Stimulated activated memory B cell treated with anti-CD40 and anti-IgM and Interleukin-4, amounts not matched to agents 10 μg/mL and 1 μg/mL and 100 μg/mL, for 72 hours (primary cell): ENCODE data around the gene USF2.

ENCODE experiments used
- ATAC-seq: fragments of 150-1000 bp; cut with Tn5 transposase; 2 replicates; pipeline ENCODE4 v1.10.0; 2021
- H3K27ac Mint-ChIP-seq: one replicate; pipeline ENCODE4 v1.8.0; 2022; ENCODE audit warnings: mild to moderate bottlenecking, mixed read lengths
- H3K27me3 Mint-ChIP-seq: one replicate; pipeline ENCODE4 v1.8.0; 2022; ENCODE audit warnings: mixed read lengths
- H3K36me3 Mint-ChIP-seq: one replicate; pipeline ENCODE4 v1.8.0; 2022; ENCODE audit warnings: mixed read lengths
- H3K4me1 Mint-ChIP-seq: one replicate; pipeline ENCODE4 v1.8.0; 2022; ENCODE audit warnings: mixed read lengths
- H3K4me3 Mint-ChIP-seq: one replicate; pipeline ENCODE4 v1.8.0; 2022; ENCODE audit warnings: mild to moderate bottlenecking, moderate library complexity, mixed read lengths
- H3K9me3 Mint-ChIP-seq: one replicate; pipeline ENCODE4 v1.8.0; 2022; ENCODE audit warnings: mixed read lengths

Gene USF2

DNA sequence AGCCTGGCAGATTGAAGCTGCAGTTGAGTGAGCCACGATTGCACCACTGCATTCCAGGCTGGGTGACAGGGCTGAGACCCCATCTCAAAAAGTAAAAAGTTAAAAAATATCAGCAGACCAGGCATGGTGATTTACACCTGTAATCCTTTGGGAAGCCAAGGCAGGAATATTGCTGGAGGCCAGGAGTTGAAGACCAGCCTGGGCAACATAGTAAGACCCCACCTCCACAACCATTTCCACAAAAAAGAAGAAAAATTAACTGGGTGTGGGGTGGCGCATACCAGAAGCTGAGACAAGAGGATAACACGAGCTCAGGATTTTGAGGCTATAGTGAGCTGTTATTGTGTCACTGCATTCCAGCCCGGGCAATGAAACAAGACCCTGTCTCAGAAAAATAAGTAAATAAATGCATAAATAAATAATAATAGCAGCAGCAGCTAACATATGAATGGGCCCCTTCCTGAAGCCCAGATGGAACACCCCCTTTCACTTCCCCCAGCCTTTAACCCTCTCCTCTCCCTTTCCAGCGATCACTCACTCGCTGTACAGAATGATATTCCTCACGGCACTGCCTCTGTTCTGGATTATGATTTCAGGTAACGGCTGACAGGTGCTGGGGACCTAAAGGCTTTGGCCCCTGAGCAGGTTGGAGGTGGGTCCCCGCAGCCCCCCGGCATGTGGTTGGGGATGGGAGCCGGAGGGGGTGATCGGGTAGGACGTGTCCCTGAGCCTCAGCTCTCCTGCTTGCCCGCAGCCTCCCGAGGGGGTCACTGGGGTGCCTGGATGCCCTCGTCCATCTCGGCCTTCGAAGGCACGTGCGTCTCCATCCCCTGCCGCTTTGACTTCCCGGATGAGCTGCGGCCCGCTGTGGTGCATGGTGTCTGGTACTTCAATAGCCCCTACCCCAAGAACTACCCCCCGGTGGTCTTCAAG lies 26.4 kb downstream of the USF2 start:
- Mint-ChIP-seq H3K36me3 (no peaks in the 10 kb centered on the region), H3K4me1 (peaks cover 30% of the 10 kb centered on the region), H3K9me3 (no peaks in the 10 kb centered on the region), H3K27ac (no peak overlapping the region), H3K4me3 (no peak overlapping the region), H3K27me3 (no peaks in the 10 kb centered on the region)
- ATAC-seq: no peak

DNA sequence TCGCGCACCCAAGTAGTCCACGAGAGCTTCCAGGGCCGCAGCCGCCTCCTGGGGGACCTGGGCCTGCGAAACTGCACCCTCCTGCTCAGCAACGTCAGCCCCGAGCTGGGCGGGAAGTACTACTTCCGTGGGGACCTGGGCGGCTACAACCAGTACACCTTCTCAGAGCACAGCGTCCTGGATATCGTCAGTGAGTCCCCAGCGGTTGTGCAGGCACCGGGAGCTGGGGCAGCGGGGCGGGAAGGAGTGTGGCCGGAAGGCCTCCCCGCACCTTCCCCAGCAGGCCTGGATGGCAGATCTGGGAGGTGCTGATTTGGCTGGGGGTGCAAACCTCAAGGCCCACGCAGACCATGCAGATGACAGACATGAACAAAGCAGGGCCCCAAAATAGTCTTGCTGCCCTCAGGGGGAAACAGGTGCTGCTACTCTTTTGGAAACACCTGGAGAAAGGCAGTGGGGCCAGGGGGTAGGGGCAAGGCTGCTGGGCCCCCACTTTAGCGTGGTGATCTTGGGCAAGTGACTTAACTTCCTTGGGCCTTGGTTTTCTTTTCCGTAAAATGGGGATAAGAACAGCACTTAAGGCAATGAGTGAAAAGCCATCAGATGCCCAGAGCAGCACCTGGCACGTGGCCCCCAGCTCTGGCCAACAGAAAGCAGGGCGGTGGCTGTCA lies 27.2 kb downstream of the USF2 start:
- Mint-ChIP-seq H3K27ac (no peak overlapping the region), H3K36me3 (no peaks in the 10 kb centered on the region), H3K4me3 (no peak overlapping the region), H3K4me1 (peaks cover 29% of the 10 kb centered on the region), H3K27me3 (no peaks in the 10 kb centered on the region), H3K9me3 (no peaks in the 10 kb centered on the region)
- peak; percentile 73 for ATAC-seq

DNA sequence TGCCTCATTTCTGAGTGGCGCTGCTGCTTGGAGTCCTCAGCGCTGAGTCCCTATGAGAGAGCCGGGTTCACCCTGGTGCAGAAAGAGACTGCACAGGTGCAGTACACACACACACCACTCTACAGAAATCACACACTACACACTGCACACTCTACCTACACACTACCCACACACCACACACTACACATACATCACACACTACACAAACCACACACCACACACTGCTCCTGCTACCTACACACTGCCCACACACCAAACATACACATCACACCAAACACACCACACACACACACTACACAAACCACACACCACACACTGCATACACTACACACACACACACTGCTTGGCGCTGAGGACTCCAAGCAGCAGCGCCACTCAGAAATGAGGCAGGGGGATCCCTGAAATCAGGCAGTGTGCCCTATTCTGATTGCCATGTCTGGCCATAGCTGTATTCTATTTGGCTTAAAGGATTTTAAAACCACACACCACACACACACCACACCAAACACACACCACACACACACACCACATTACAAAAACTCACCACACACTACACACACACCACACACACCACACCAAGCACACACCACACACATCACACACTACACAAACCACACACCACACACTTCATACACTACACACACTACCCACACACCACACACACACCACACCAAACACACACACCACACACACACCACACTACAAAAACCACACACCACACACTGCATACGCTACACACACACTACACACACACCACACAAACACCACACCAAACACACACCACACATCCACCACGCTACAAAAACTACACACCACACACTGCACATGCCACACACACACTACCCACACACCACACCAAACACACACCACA lies 28.1 kb downstream of the USF2 start:
- H3K27me3 Mint-ChIP-seq: no peaks in the 10 kb centered on the region
- peaks cover 20% of the 10 kb centered on the region for H3K4me1 Mint-ChIP-seq
- ATAC-seq: no peak
- H3K27ac Mint-ChIP-seq: no peak overlapping the region
- H3K4me3 Mint-ChIP-seq: no peak overlapping the region
- no peaks in the 10 kb centered on the region for H3K36me3 Mint-ChIP-seq
- H3K9me3 Mint-ChIP-seq: no peaks in the 10 kb centered on the region

GRCh38 chr19:35297515-35297848 lies 28.7 kb downstream of the USF2 start:
- Mint-ChIP-seq H3K4me3 (no peak overlapping the region), H3K9me3 (no peaks in the 10 kb centered on the region), H3K27ac (no peak overlapping the region), H3K4me1 (peaks cover 14% of the 10 kb centered on the region), H3K27me3 (no peaks in the 10 kb centered on the region), H3K36me3 (no peaks in the 10 kb centered on the region)
- no peak for ATAC-seq

GRCh38 chr19:35297922-35298321 lies 29.2 kb downstream of the USF2 start:
- Mint-ChIP-seq H3K27me3 (no peaks in the 10 kb centered on the region), H3K4me3 (no peak overlapping the region), H3K9me3 (no peaks in the 10 kb centered on the region), H3K36me3 (no peaks in the 10 kb centered on the region), H3K27ac (no peak overlapping the region), H3K4me1 (peaks cover 10% of the 10 kb centered on the region)
- no peak for ATAC-seq

- H3K27me3 Mint-ChIP-seq: no peaks in the 10 kb centered on the region
- no peaks in the 10 kb centered on the region for H3K9me3 Mint-ChIP-seq
- ATAC-seq: no peak
- H3K27ac Mint-ChIP-seq: no peak overlapping the region
- H3K36me3 Mint-ChIP-seq: no peaks in the 10 kb centered on the region
- H3K4me3 Mint-ChIP-seq: no peak overlapping the region
- H3K4me1 Mint-ChIP-seq: peaks cover 7% of the 10 kb centered on the region
These were observed 29.8 kb downstream of the USF2 start for GRCh38 chr19:35298561-35298972.

DNA sequence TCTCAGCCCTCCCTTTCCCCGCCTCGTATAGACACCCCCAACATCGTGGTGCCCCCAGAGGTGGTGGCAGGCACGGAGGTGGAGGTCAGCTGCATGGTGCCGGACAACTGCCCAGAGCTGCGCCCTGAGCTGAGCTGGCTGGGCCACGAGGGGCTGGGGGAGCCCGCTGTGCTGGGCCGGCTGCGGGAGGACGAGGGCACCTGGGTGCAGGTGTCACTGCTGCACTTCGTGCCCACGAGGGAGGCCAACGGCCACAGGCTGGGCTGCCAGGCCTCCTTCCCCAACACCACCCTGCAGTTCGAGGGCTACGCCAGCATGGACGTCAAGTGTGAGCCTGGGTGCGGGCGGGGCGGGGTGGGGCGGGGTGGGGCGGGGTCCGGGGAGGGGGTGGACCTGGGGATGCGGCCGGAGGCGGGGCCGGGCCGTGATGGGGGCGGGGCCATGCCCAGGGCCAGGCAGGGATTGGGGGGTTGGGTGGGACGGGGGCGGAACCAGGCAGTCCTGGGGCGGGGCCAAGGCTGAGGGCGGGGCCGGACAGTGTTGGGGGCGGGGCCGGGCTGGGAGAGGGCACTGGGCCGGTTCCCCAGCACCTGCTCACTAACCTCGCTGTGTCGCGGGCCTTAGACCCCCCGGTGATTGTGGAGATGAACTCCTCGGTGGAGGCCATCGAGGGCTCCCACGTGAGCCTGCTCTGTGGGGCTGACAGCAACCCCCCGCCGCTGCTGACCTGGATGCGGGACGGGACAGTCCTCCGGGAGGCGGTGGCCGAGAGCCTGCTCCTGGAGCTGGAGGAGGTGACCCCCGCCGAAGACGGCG lies 31.0 kb downstream of the USF2 start:
- ATAC-seq: no peak
- no peak overlapping the region for H3K27ac Mint-ChIP-seq
- no peaks in the 10 kb centered on the region for H3K36me3 Mint-ChIP-seq
- no peaks in the 10 kb centered on the region for H3K27me3 Mint-ChIP-seq
- peaks cover 13% of the 10 kb centered on the region for H3K4me1 Mint-ChIP-seq
- H3K9me3 Mint-ChIP-seq: no peaks in the 10 kb centered on the region
- H3K4me3 Mint-ChIP-seq: no peak overlapping the region

DNA sequence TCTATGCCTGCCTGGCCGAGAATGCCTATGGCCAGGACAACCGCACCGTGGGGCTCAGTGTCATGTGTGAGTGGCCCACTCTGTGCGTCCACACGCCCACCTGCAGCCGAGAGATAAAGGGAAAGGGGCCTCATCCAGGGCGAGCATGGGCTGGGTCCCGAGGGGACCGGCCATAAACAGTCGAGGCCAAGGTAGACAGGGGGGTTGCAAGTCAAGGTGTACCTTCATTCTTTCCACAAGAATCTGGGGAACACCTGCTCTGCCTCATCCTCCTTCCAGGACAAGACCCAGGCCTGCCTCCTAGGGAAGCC lies 31.5 kb downstream of the USF2 start:
- H3K4me1 Mint-ChIP-seq: peaks cover 13% of the 10 kb centered on the region

GRCh38 chr19:35301961-35302360 lies 33.2 kb downstream of the USF2 start:
- Mint-ChIP-seq H3K4me3 (no peak overlapping the region), H3K4me1 (peaks cover 13% of the 10 kb centered on the region), H3K36me3 (no peaks in the 10 kb centered on the region), H3K9me3 (no peaks in the 10 kb centered on the region), H3K27me3 (no peaks in the 10 kb centered on the region), H3K27ac (no peak overlapping the region)
- no peak for ATAC-seq

More for the DNA sequence above, 31.5 kb downstream of the USF2 start:
- no peaks in the 10 kb centered on the region for H3K36me3 Mint-ChIP-seq
- H3K27ac Mint-ChIP-seq: no peak overlapping the region
- no peaks in the 10 kb centered on the region for H3K27me3 Mint-ChIP-seq
- H3K4me3 Mint-ChIP-seq: no peak overlapping the region
- no peak for ATAC-seq
- no peaks in the 10 kb centered on the region for H3K9me3 Mint-ChIP-seq

GRCh38 chr19:35302446-35302845 lies 33.7 kb downstream of the USF2 start:
- peaks cover 18% of the 10 kb centered on the region for H3K4me1 Mint-ChIP-seq
- H3K9me3 Mint-ChIP-seq: no peaks in the 10 kb centered on the region
- H3K4me3 Mint-ChIP-seq: no peak overlapping the region
- H3K27me3 Mint-ChIP-seq: no peaks in the 10 kb centered on the region
- H3K27ac Mint-ChIP-seq: no peak overlapping the region
- H3K36me3 Mint-ChIP-seq: no peaks in the 10 kb centered on the region
- ATAC-seq: peak; percentile 40

GRCh38 chr19:35303357-35303915 lies 34.7 kb downstream of the USF2 start:
- Mint-ChIP-seq H3K36me3 (no peaks in the 10 kb centered on the region), H3K4me3 (no peak overlapping the region)

DNA sequence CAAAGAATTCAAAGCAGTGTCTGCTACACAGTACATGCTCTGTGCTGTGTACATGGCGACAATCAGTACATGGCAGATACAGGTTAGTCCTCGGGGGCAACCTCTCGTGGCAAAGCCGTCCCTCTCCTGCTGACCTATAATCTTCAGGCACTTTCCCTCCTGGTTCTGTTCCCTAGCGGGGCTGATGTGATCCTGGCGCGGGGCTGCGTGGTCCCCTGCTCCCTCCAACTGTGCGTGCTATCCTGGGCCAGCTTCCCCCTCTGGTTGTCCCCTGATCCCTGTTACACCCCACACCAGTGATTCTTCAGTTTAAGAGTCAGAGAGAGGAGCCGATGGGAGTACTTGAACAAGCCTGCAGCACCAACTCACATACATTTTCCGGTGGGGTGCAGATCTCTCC lies 35.3 kb downstream of the USF2 start:
- H3K9me3 Mint-ChIP-seq: no peaks in the 10 kb centered on the region
- H3K27ac Mint-ChIP-seq: no peak overlapping the region
- no peak for ATAC-seq
- no peaks in the 10 kb centered on the region for H3K27me3 Mint-ChIP-seq
- H3K4me3 Mint-ChIP-seq: no peak overlapping the region
- peaks cover 33% of the 10 kb centered on the region for H3K4me1 Mint-ChIP-seq
- no peaks in the 10 kb centered on the region for H3K36me3 Mint-ChIP-seq

More at GRCh38 chr19:35303357-35303915, 34.7 kb downstream of the USF2 start:
- Mint-ChIP-seq H3K4me1 (peaks cover 27% of the 10 kb centered on the region), H3K27ac (no peak overlapping the region), H3K9me3 (no peaks in the 10 kb centered on the region), H3K27me3 (no peaks in the 10 kb centered on the region)
- ATAC-seq: no peak

DNA sequence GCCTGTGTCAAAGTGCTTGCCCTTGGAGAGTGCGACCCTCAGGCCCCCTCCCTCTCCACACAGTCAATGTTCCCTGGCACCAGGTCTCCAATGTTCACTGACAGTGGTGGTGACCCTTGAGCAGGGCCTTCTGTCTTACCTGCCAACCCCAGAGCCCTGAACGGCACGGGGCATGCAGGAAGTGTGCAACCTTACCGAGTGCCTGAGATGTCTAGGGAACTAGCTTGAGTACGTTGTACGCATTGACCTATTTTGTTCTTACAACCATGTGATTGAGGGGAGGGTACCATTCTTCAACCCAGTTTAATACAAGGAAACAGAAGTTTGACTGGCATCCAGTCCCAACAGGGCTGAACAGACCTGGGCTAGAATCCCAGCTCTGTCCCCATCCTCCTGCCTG lies 36.4 kb downstream of the USF2 start:
- no peak overlapping the region for H3K4me3 Mint-ChIP-seq
- no peak overlapping the region for H3K27ac Mint-ChIP-seq
- no peaks in the 10 kb centered on the region for H3K9me3 Mint-ChIP-seq
- no peaks in the 10 kb centered on the region for H3K36me3 Mint-ChIP-seq
- no peaks in the 10 kb centered on the region for H3K27me3 Mint-ChIP-seq
- peaks cover 41% of the 10 kb centered on the region for H3K4me1 Mint-ChIP-seq
- no peak for ATAC-seq

- Mint-ChIP-seq H3K4me3 (no peak overlapping the region), H3K36me3 (no peaks in the 10 kb centered on the region), H3K4me1 (peaks cover 45% of the 10 kb centered on the region), H3K9me3 (no peaks in the 10 kb centered on the region), H3K27me3 (no peaks in the 10 kb centered on the region), H3K27ac (no peak overlapping the region)
- ATAC-seq: no peak
These were observed 37.9 kb downstream of the USF2 start for GRCh38 chr19:35306473-35307246.
